Gastroesophageal sphincter (tissue), 4 donors: ENCODE results near the gene CTNNA3. TPM values are rescaled to one million over a fixed set of nuclear protein-coding genes. Genes with fewer than 3 reads are reported as not detected.

Experiments
- ATAC-seq: fragments of 150-250 bp; one replicate; pipeline ENCODE4 v1.9.1; 2016; ENCODE audit warnings: mild to moderate bottlenecking, moderate library complexity
- H3K27ac ChIP-seq, 4 donors: fragments of 200-600 bp; sonication (generic) in 3 of 4; 1 replicate in 3 of 4; 2 replicates in 1 of 4; pipeline ENCODE4 v1.5.1; 2016 to 2019
- H3K27me3 ChIP-seq: fragments of 200-600 bp; sonication (generic); one replicate; pipeline ENCODE4 v1.5.1; 2019
- H3K36me3 ChIP-seq, 2 donors: fragments of 200-600 bp; sonication (generic); one replicate each; pipeline ENCODE4 v1.5.1; 2019; ENCODE audit warnings: control low read depth in 1 of 2
- H3K4me1 ChIP-seq, 3 donors: fragments of 200-600 bp; sonication (generic); 1 replicate in 2 of 3; 2 replicates in 1 of 3; pipeline ENCODE4 v1.5.1; 2016 to 2019; ENCODE audit warnings: control low read depth in 2 of 3
- H3K4me3 ChIP-seq, 2 donors: fragments of 200-600 bp; sonication (generic); one replicate each; pipeline ENCODE4 v1.5.1; 2019; ENCODE audit warnings: mild to moderate bottlenecking in 1 of 2, moderate library complexity in 1 of 2
- H3K9me3 ChIP-seq, 3 donors: fragments of 200-600 bp; sonication (generic); one replicate each; pipeline ENCODE4 v1.5.1; 2017 to 2019; ENCODE audit warnings: control low read depth in 2 of 3
- EP300 ChIP-seq: sonication (generic); formaldehyde crosslinking; IDR thresholded peaks from one replicate; pipeline ENCODE4 v1.6.1; 2017; ENCODE audit warnings: antibody characterized with exemption, mild to moderate bottlenecking
- POLR2A ChIP-seq, 2 donors: fragments of 450-650 bp; IDR thresholded peaks; one replicate each; pipeline ENCODE4 v1.6.1; 2017; ENCODE audit warnings: antibody characterized with exemption in 2 of 2, mild to moderate bottlenecking in 2 of 2, moderate library complexity in 1 of 2
- POLR2AphosphoS5 ChIP-seq: sonication (generic); formaldehyde crosslinking; IDR thresholded peaks from one replicate; pipeline ENCODE4 v1.6.1; 2017; ENCODE audit warnings: antibody characterized with exemption
- WGBS, 2 donors: methylation state at CpG; one replicate each; pipeline ENCODE4 v1.1.5; 2018; ENCODE audit warnings: low coverage in 1 of 2; 5-methylcytosine and 5-hydroxymethylcytosine counted together
- total RNA-seq, 4 donors: library from RNA; depleted of rRNA; stranded (reverse); fragments of >200 nt; gene quantifications; one replicate each; pipeline ENCODE4 v1.1.0, GENCODE V29; 2016
- TF ChIP-seq, protein P1 (sequence below), 4 experiments: fragments of 200-600 bp in 2 of 4; fragments of 450-650 bp in 2 of 4; sonication (generic) in 1 of 4; IDR thresholded peaks; one replicate each; pipeline ENCODE4 v1.5.1; 2017 to 2019; ENCODE audit warnings: antibody characterized with exemption in 4 of 4, mild to moderate bottlenecking in 2 of 4, moderate library complexity in 2 of 4

The CTNNA3 gene
- total RNA-seq, 4 donors from 2014 or later: 5.1 to 22.0 (median 13.8) TPM

DNA sequence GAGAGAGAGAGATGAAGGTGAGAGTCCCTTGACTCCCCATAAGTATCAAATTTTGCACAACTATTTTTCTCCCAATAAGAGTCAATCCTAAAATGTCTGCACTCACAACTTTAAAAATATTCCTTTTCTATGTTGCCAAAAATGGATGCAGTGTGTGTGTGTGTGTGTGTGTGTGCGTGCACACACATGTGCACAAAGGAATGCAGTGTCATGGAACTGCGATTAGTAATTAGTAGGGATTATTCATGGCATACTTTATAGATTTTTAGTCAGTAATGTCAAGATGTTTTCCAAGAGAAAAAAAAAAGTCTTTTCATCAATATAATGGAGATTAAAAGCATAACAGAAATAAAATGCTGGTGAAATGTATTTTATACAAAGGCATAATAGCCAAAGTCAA lies 949.3 kb downstream of the CTNNA3 start:
- Histone ChIP-seq H3K9me3 (no peaks in the 10 kb centered on the region), H3K27me3 (no peaks in the 10 kb centered on the region), H3K27ac (no peak overlapping the region), H3K36me3 (no peaks in the 10 kb centered on the region), H3K4me1 (no peaks in the 10 kb centered on the region), H3K4me3 (no peak overlapping the region)
- TF ChIP-seq POLR2A (IDR thresholded peaks at IDR 0.05): no peak
- TF ChIP-seq, protein P1, sequence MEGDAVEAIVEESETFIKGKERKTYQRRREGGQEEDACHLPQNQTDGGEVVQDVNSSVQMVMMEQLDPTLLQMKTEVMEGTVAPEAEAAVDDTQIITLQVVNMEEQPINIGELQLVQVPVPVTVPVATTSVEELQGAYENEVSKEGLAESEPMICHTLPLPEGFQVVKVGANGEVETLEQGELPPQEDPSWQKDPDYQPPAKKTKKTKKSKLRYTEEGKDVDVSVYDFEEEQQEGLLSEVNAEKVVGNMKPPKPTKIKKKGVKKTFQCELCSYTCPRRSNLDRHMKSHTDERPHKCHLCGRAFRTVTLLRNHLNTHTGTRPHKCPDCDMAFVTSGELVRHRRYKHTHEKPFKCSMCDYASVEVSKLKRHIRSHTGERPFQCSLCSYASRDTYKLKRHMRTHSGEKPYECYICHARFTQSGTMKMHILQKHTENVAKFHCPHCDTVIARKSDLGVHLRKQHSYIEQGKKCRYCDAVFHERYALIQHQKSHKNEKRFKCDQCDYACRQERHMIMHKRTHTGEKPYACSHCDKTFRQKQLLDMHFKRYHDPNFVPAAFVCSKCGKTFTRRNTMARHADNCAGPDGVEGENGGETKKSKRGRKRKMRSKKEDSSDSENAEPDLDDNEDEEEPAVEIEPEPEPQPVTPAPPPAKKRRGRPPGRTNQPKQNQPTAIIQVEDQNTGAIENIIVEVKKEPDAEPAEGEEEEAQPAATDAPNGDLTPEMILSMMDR (IDR thresholded peaks at IDR 0.05): no peak
- no peak for TF ChIP-seq EP300
- TF ChIP-seq POLR2AphosphoS5: no peak
- whole genome bisulfite sequencing, 2 donors: 69 to 77% methylated on average over 2 of the region's 2 CpGs
- no peak for ATAC-seq

GRCh38 chr10:66746246-66746645 lies 949.7 kb downstream of the CTNNA3 start:
- Histone ChIP-seq H3K4me3 (no peak overlapping the region), H3K4me1 (no peaks in the 10 kb centered on the region), H3K27me3 (no peaks in the 10 kb centered on the region), H3K36me3 (no peaks in the 10 kb centered on the region), H3K27ac (no peak overlapping the region), H3K9me3 (no peaks in the 10 kb centered on the region)
- TF ChIP-seq, protein P1 (IDR thresholded peaks at IDR 0.05): no peak
- TF ChIP-seq POLR2AphosphoS5: no peak
- no peak for TF ChIP-seq POLR2A (IDR thresholded peaks at IDR 0.05)
- TF ChIP-seq EP300: no peak
- no peak for ATAC-seq

DNA sequence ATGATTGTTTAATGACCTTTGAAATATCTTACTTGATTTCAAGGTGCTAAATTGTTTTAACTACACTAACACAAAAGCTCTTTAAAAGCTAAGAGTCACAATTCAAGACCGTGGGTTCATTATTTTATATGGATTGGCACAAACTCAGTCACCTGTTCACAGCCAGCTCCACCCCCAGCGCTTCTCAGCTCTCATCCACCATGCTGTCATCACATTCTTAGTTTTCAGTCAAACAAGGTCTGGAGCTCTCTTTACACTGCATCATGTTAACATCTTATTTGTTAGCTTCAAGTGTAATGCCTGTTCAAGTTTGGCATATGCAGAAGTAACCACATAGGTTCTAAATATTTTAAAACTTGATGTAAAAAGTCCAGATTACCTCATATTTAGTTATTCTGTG lies 951.1 kb downstream of the CTNNA3 start:
- no peaks in the 10 kb centered on the region for H3K4me1 ChIP-seq
- H3K36me3 ChIP-seq: no peaks in the 10 kb centered on the region
- no peak for ATAC-seq
- no peaks in the 10 kb centered on the region for H3K27me3 ChIP-seq
- TF ChIP-seq EP300 (no peak), POLR2AphosphoS5 (no peak), POLR2A (IDR thresholded peaks at IDR 0.05) (no peak)
- TF ChIP-seq, protein P1 (IDR thresholded peaks at IDR 0.05): no peak
- H3K4me3 ChIP-seq: no peak overlapping the region
- no peaks in the 10 kb centered on the region for H3K9me3 ChIP-seq
- no peak overlapping the region for H3K27ac ChIP-seq
- WGBS, 2 donors: 78 to 81% methylated on average over 2 of the region's 2 CpGs

DNA sequence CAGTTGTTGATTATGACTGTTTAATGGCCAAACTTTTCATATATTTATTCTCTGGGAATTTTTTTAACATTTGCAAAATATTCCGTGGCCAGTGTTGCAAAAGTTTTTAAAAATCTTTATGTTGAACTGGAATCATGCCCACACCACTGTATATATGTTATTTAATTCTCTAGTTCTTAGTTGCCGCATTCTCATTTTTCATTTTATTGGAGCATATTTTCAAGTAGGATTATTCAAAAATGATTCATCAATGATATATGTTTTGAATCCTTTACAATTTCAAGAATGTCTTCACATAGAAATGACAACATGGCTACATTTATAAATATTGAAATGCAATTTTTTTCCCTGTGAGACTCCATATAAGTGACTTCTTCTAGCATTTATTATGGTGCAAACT lies 958.8 kb downstream of the CTNNA3 start:
- no peaks in the 10 kb centered on the region for H3K9me3 ChIP-seq
- no peak overlapping the region for H3K4me3 ChIP-seq
- no peak overlapping the region for H3K27ac ChIP-seq
- no peak for TF ChIP-seq EP300
- TF ChIP-seq, protein P1 (IDR thresholded peaks at IDR 0.05): no peak
- TF ChIP-seq POLR2AphosphoS5: no peak
- no peak for TF ChIP-seq POLR2A (IDR thresholded peaks at IDR 0.05)
- WGBS, 2 donors: 84 to 91% methylated on average over 2 of the region's 2 CpGs
- ATAC-seq: no peak
- no peaks in the 10 kb centered on the region for H3K4me1 ChIP-seq
- no peaks in the 10 kb centered on the region for H3K27me3 ChIP-seq
- H3K36me3 ChIP-seq: no peaks in the 10 kb centered on the region

GRCh38 chr10:66723608-66724400 lies 972.2 kb downstream of the CTNNA3 start:
- Histone ChIP-seq H3K4me3 (no peak overlapping the region), H3K9me3 (no peaks in the 10 kb centered on the region), H3K36me3 (no peaks in the 10 kb centered on the region), H3K27ac (no peak overlapping the region), H3K27me3 (no peaks in the 10 kb centered on the region), H3K4me1 (no peaks in the 10 kb centered on the region)
- ATAC-seq: no peak
- WGBS, 2 donors: 65 to 75% methylated on average over 2 of the region's 2 CpGs
- TF ChIP-seq, protein P1 (IDR thresholded peaks at IDR 0.05): no peak
- no peak for TF ChIP-seq POLR2A (IDR thresholded peaks at IDR 0.05)
- no peak for TF ChIP-seq EP300
- no peak for TF ChIP-seq POLR2AphosphoS5
